Mammary epithelial cell (primary cell): ENCODE results near the gene NAA16.

Experiments
- EZH2 ChIP-seq: IDR thresholded peaks from 2 replicates; pipeline ENCODE4 v1.6.1; 2012; ENCODE audit warnings: low read length, inconsistent platforms, borderline replicate concordance
- TF ChIP-seq, protein P1 (sequence below), 2 donors: IDR thresholded peaks in 1 of 2; conservative IDR thresholded peaks in 1 of 2; 2 replicates each; pipeline ENCODE4 v1.5.1; 2011 to 2012; ENCODE audit warnings: inconsistent platforms in 2 of 2, low read length in 2 of 2, mild to moderate bottlenecking in 2 of 2, control low read depth in 1 of 2, low read depth in 1 of 2; ENCODE audit not compliant: insufficient read depth in 1 of 2; ENCODE audit errors: extremely low read depth in 1 of 2

- TF ChIP-seq, protein P1, sequence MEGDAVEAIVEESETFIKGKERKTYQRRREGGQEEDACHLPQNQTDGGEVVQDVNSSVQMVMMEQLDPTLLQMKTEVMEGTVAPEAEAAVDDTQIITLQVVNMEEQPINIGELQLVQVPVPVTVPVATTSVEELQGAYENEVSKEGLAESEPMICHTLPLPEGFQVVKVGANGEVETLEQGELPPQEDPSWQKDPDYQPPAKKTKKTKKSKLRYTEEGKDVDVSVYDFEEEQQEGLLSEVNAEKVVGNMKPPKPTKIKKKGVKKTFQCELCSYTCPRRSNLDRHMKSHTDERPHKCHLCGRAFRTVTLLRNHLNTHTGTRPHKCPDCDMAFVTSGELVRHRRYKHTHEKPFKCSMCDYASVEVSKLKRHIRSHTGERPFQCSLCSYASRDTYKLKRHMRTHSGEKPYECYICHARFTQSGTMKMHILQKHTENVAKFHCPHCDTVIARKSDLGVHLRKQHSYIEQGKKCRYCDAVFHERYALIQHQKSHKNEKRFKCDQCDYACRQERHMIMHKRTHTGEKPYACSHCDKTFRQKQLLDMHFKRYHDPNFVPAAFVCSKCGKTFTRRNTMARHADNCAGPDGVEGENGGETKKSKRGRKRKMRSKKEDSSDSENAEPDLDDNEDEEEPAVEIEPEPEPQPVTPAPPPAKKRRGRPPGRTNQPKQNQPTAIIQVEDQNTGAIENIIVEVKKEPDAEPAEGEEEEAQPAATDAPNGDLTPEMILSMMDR (conservative IDR thresholded peaks at IDR 0.05 in 1 of 2, IDR thresholded peaks at IDR 0.05 in 1 of 2; ENCODE audit: extremely low read depth in 1 of 2, insufficient read depth in 1 of 2, low read depth in 1 of 2, low read length in 2 of 2) = no peak
- TF ChIP-seq EZH2 = no peak
Observed at GRCh38 chr13:41354416-41354815, 43.3 kb downstream of the NAA16 start.
